ENCODE data around the gene CHST1.

GRCh38 chr11:45671246-45672171, 6.1 kb upstream of the CHST1 start:
- TF ChIP-seq POLR2AphosphoS5 (IDR thresholded peaks at IDR 0.05; ENCODE audit: low read depth, low read length) (no peak), SIN3A (IDR thresholded peaks at IDR 0.05; ENCODE audit: borderline replicate concordance, insufficient read depth, low read length) (no peak), REST (IDR thresholded peaks at IDR 0.05; ENCODE audit: insufficient read depth in 1 of 2, low read depth in 2 of 2, low read length in 2 of 2) (no peak), TAF1 (IDR thresholded peaks at IDR 0.05; ENCODE audit: borderline replicate concordance, insufficient read depth, low read length) (no peak)

Measured in PFSK-1 (cell line).